Measurements from ENCODE around the gene PCBP3.

The PCBP3 gene

DNA sequence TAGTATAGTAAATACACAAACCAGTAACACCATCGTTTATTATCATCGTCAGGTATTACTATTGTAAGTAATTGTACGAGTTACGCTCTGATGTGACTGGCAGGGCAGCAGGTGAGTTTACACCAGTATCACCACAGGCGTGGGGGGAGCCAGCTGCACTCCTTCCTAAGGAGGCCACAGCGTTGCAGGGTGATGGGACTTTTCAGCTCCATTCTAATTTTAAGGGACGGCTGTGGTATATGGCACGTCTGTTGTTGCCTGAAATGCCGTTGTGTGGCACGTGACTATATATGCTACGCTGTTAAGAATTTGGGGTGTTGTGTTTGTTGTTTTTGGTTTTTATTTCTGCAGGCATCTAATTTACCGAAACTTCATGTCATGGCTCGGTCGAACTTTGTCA, 173.3 kb downstream of the PCBP3 start:
- Histone ChIP-seq H3K27ac (no peak overlapping the region), H3K36me3 (no peaks in the 10 kb centered on the region), H3K9me3 (ENCODE audit: severe bottlenecking) (peaks cover 5% of the 10 kb centered on the region), H3K27me3 (ENCODE audit: insufficient read depth, low read depth, severe bottlenecking) (no peaks in the 10 kb centered on the region), H3K4me3 (ENCODE audit: low read depth, low read length) (no peak overlapping the region)
- TF ChIP-seq, protein P1, sequence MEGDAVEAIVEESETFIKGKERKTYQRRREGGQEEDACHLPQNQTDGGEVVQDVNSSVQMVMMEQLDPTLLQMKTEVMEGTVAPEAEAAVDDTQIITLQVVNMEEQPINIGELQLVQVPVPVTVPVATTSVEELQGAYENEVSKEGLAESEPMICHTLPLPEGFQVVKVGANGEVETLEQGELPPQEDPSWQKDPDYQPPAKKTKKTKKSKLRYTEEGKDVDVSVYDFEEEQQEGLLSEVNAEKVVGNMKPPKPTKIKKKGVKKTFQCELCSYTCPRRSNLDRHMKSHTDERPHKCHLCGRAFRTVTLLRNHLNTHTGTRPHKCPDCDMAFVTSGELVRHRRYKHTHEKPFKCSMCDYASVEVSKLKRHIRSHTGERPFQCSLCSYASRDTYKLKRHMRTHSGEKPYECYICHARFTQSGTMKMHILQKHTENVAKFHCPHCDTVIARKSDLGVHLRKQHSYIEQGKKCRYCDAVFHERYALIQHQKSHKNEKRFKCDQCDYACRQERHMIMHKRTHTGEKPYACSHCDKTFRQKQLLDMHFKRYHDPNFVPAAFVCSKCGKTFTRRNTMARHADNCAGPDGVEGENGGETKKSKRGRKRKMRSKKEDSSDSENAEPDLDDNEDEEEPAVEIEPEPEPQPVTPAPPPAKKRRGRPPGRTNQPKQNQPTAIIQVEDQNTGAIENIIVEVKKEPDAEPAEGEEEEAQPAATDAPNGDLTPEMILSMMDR (IDR thresholded peaks at IDR 0.05; ENCODE audit: low read depth, low read length): no peak
- no peak for DNase-seq

DNA sequence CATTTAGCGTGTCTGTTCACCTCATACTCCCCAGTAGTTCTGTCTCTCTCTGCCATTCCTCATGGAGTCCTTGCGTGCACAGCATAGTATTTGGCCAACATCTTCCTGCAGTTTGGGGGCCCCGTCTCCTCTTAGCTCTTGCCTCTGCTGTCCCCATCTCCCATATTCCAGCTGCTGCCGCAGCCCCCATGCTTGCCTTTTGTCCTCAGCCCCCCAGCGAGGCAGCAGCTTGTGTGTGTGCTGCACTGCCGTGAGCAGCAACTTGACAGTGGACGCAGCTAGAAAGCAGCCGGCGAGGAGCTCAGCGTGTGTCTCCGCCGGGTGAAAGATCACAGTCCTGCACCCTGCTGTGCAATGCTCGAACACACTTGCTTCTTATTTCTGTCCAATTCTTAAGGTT, 173.8 kb downstream of the PCBP3 start:
- Histone ChIP-seq H3K4me3 (ENCODE audit: low read depth, low read length) (no peak overlapping the region), H3K27me3 (ENCODE audit: insufficient read depth, low read depth, severe bottlenecking) (no peaks in the 10 kb centered on the region), H3K27ac (no peak overlapping the region), H3K9me3 (ENCODE audit: severe bottlenecking) (peaks cover 5% of the 10 kb centered on the region), H3K36me3 (no peaks in the 10 kb centered on the region)
- no peak for DNase-seq
- TF ChIP-seq, protein P1 (IDR thresholded peaks at IDR 0.05; ENCODE audit: low read depth, low read length): no peak

DNA sequence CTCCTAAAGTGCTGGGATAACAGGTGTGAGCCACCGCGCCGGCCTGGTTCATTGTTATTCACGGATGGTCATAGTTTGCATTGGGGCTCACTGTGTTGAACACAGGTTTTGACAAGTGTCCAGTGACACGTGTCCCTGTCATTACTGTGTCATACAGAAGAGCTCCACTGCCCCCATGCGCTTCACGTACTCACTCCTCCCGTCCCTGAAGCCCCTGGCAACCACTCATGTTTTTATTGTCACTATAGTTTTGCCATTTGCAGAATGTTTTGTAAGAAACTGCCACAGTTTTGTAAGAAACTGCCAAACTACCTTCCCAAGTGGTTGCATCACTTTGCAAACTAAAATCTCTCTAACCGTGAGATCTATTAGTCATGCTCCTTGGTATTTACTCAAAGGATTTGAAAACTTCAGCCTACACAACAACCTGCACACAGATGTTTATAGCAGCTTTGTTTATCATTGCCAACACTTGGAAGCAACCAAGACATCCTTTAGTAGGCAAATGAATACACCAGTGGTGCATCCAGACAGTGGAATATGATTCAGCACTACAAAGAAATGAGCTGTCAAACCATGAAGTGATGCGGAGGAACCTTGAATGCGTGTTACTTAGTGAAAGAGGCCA, 174.9 kb downstream of the PCBP3 start:
- TF ChIP-seq, protein P1 (IDR thresholded peaks at IDR 0.05; ENCODE audit: low read depth, low read length): no peak
- H3K27me3 ChIP-seq (ENCODE audit: insufficient read depth, low read depth, severe bottlenecking): no peaks in the 10 kb centered on the region
- no peak overlapping the region for H3K4me3 ChIP-seq (ENCODE audit: low read depth, low read length)
- no peaks in the 10 kb centered on the region for H3K36me3 ChIP-seq
- H3K9me3 ChIP-seq (ENCODE audit: severe bottlenecking): peaks cover 3% of the 10 kb centered on the region
- no peak for DNase-seq
- H3K27ac ChIP-seq: no peak overlapping the region

DNA sequence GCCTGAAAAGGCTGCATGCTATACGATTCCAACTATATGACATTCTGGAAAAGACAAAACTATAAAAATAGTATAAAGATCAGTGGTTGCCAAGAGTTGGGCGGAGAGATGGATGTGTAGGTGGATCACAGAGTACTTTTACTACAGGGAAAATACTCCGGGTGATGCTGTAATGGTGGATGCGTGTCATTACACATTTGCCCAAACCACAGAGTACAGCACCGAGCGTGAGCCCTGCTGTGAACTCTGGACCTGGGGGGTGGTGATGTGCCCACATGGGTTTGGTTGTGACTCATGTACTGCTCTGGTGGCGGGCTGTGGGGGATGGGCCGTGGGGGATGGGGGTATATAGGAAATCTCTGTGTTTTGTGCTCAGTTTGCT, 175.4 kb downstream of the PCBP3 start:
- Histone ChIP-seq H3K27ac (no peak overlapping the region; the same call in 1 of the 2 replicates), H3K4me3 (ENCODE audit: low read depth, low read length) (no peak overlapping the region), H3K36me3 (no peaks in the 10 kb centered on the region), H3K27me3 (ENCODE audit: insufficient read depth, low read depth, severe bottlenecking) (no peaks in the 10 kb centered on the region), H3K9me3 (ENCODE audit: severe bottlenecking) (peaks cover 1% of the 10 kb centered on the region)
- DNase-seq: no peak
- TF ChIP-seq, protein P1 (IDR thresholded peaks at IDR 0.05; ENCODE audit: low read depth, low read length): no peak

DNA sequence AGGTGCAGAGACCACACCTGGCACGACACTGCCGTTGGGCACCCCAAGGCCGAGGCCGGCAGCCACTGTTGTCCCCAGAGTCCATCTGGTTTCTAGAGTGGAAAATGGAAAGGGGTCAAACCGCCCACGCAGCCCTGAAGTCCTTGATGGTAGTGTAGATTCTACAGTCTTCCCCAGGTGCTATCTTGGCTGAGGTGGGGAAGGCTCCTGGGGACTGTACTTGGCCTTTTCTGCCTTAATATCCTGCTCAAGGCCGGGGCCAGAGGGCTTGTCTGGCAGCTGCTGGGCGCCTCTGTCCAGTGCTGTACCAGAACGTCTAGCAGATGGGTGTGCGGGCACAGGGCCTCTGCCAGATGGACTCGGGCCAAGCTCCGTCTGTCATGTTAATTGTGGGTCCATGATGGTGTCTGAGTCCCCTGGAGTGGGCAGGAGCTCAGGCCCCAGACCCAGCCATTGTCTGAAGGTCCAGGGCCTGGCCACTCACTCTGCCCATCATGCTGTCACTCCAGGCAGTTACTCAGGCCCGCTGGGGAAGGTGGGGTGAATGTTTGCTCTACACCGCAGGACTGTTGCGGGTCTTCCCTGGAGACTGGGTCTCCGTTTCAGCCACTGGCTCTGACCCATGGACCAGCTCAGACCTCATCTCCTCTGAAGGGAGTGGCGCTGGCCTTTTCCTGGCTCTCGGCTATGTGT, 176.1 kb downstream of the PCBP3 start:
- Histone ChIP-seq H3K27ac (peak overlapping the region; percentile 26), H3K36me3 (no peaks in the 10 kb centered on the region), H3K4me3 (ENCODE audit: low read depth, low read length) (no peak overlapping the region), H3K9me3 (ENCODE audit: severe bottlenecking) (no peaks in the 10 kb centered on the region), H3K27me3 (ENCODE audit: insufficient read depth, low read depth, severe bottlenecking) (no peaks in the 10 kb centered on the region)
- TF ChIP-seq, protein P1 (IDR thresholded peaks at IDR 0.05; ENCODE audit: low read depth, low read length): no peak
- peak; percentile 55 for DNase-seq

Measured in WERI-Rb-1 (cell line).